Measurements from ENCODE around the gene POU4F3. TPM values are rescaled to one million over a fixed set of nuclear protein-coding genes. Genes with fewer than 3 reads are reported as not detected.

POU4F3 gene, protein sequence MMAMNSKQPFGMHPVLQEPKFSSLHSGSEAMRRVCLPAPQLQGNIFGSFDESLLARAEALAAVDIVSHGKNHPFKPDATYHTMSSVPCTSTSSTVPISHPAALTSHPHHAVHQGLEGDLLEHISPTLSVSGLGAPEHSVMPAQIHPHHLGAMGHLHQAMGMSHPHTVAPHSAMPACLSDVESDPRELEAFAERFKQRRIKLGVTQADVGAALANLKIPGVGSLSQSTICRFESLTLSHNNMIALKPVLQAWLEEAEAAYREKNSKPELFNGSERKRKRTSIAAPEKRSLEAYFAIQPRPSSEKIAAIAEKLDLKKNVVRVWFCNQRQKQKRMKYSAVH
- total RNA-seq (2021; fragmentation: NEBNext Ultra II Directional; extraction: Animal tissue kit (Norgen Biotek cat#: 25700)) = 0.11 TPM in 1 of 2 replicates, not detected in the other
- 0.09 and 0.22 TPM in 2 replicates for polyA plus RNA-seq (2011; rRNA removed)
- polyA plus RNA-seq (2011; cell fraction: cytosol; rRNA removed) = 0.03 TPM
- polyA plus RNA-seq (2011; cell fraction: nucleus; rRNA removed) = 0.10 TPM
- 0.07 TPM in 1 of 4 replicates, not detected in the others for polyA plus RNA-seq (2012, experiment 1 of 2)
- not detected for polyA plus RNA-seq (2012, experiment 2 of 2)
- 0.06 TPM for polyA plus RNA-seq (2013, experiment 1 of 2)
- polyA plus RNA-seq (2013, experiment 2 of 2) = 0.06 TPM
- not detected in 2 replicates for polyA minus RNA-seq (2011; rRNA and poly(A)+ RNA removed)
- not detected for polyA minus RNA-seq (2011; cell fraction: cytosol; rRNA and poly(A)+ RNA removed)
- not detected for polyA minus RNA-seq (2011; cell fraction: nucleus; rRNA and poly(A)+ RNA removed)
- long read RNA-seq, experiment 1 = 0 reads
- long read RNA-seq, experiment 2 = 0 reads

DNA sequence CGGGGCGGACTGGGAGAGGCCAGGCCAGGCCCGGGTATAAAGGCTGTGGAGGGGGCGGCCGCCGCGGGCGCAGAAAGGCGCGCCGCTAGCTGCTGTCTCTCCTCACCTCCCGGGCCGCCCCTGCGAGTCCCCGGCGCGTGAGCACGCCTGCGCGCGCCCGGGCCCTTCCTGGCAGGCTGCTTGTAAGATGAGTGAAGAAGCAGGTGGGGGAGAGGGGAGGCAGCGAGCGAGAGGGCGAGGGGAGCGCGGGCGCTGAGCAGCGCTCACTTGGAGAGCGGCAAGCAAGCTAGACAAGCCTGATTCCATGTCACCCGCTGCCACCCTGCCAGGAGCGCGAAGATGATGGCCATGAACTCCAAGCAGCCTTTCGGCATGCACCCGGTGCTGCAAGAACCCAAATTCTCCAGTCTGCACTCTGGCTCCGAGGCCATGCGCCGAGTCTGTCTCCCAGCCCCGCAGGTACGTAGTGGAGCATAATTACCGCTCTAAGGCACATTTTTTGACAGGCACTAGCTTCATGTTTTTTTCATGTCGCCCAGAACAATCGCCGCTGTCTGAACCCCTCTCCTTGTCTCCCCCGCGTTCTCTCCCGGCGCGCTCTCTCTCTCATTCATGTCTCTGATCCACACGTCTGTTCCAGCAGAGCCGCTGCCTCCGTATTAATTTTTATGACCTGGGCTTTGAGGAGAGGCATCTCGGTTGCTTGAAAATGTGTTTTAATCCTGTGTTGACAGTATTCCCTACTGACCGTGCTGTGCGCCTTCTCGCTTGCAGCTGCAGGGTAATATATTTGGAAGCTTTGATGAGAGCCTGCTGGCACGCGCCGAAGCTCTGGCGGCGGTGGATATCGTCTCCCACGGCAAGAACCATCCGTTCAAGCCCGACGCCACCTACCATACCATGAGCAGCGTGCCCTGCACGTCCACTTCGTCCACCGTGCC, at the start of gene POU4F3:
TSS of gene POU4F3 (plus strand) at position 66 of the 941 bp plus-strand sequence. CDS start at position 340, 274 bp downstream.
- H3K4me3 ChIP-seq (ENCODE audit: extremely low read depth in 1 of 4, insufficient read depth in 2 of 4, low read depth in 3 of 4, low read length in 4 of 4) = peak within 1 kb of the TSS; percentile 36 to 66 (median 44)
- no peak within 1 kb of the TSS for H3K14ac ChIP-seq (ENCODE audit: insufficient read length)
- peaks cover 99 to 100% (median 100%) of the 10 kb centered on the region in 4 experiments for H3K27me3 ChIP-seq (replicated peaks in 1 of 4; ENCODE audit: control insufficient read depth in 3 of 4, extremely low read depth in 1 of 4, insufficient read depth in 3 of 4, low read length in 3 of 4)
- peaks cover 25 to 55% of the 10 kb centered on the region in 2 experiments for H4K20me1 ChIP-seq (replicated peaks in 1 of 2; ENCODE audit: control insufficient read depth in 1 of 2, insufficient read depth in 2 of 2, low read length in 2 of 2)
- 5% methylated on average over 68 of the region's 70 CpGs; no CpG with 5 or more reads in 1 of the 2 experiments for WGBS, 2 experiments (ENCODE audit: extremely low coverage in 1 of 2, insufficient coverage in 1 of 2, insufficient read length in 1 of 2, insufficient replicate concordance in 2 of 2, low coverage in 1 of 2, low lambda C conversion rate in 2 of 2, missing lambda C conversion rate in 1 of 2)
- H2AFZ ChIP-seq (ENCODE audit: low read length) = no peak within 1 kb of the TSS
- no peak within 1 kb of the TSS for H3K27ac ChIP-seq (ENCODE audit: low read depth, low read length)
- no peak within 1 kb of the TSS for H4K5ac ChIP-seq (ENCODE audit: insufficient read length, low read depth, low read length)
- no peaks in the 10 kb centered on the region for H3K79me1 ChIP-seq (ENCODE audit: low read depth, low read length)
- H3K18ac ChIP-seq (ENCODE audit: extremely low read depth, low read length) = no peak within 1 kb of the TSS
- H3K23ac ChIP-seq (ENCODE audit: insufficient read length) = no peak within 1 kb of the TSS
- POLR2A ChIA-PET (ENCODE audit: partially characterized antibody) = no interaction called here
- peak; percentile 68 to 81 for DNase-seq (ENCODE audit: low read depth in 1 of 2, low spot score in 2 of 2)
- H3K4me2 ChIP-seq (ENCODE audit: insufficient read depth in 1 of 2, low read depth in 2 of 2, low read length in 2 of 2) = peak within 1 kb of the TSS; percentile 84 to 89
- H2BK20ac ChIP-seq (ENCODE audit: low read length) = no peak within 1 kb of the TSS
- H3K4ac ChIP-seq (replicated peaks; ENCODE audit: insufficient read length, low read depth, low read length) = no peak within 1 kb of the TSS
- H2AK5ac ChIP-seq (ENCODE audit: low read depth, low read length) = no peak within 1 kb of the TSS
- no peak within 1 kb of the TSS for H3K56ac ChIP-seq (replicated peaks; ENCODE audit: insufficient read length, low read depth, low read length)
- H3K23me2 ChIP-seq (ENCODE audit: low read depth, low read length) = peaks cover 14% of the 10 kb centered on the region; the same call in 1 of the 2 replicates
- H2BK5ac ChIP-seq (ENCODE audit: low read depth, low read length) = no peak within 1 kb of the TSS
- no peak within 1 kb of the TSS for H4K8ac ChIP-seq (ENCODE audit: extremely low read depth, insufficient read depth, low read length)
- peak within 1 kb of the TSS; percentile 66; the same call in 1 of the 2 replicates for H2BK15ac ChIP-seq (ENCODE audit: low read length)
- H3K4me1 ChIP-seq (replicated peaks in 1 of 4; ENCODE audit: control insufficient read depth in 3 of 4, insufficient read depth in 4 of 4, low read length in 3 of 4) = peaks cover 8 to 37% (median 25%) of the 10 kb centered on the region in 4 experiments
- CTCF ChIA-PET (ENCODE audit: partially characterized antibody) = interaction anchor here (0.6 to 1.5 kb wide), 8 partner anchors 9 to 129 kb away, joined by 3 to 4 read pairs (median 3); no protein-coding TSS in a partner anchor
- no peaks in the 10 kb centered on the region for H3K79me2 ChIP-seq (ENCODE audit: control insufficient read depth in 1 of 2, insufficient read depth in 2 of 2, low read length in 2 of 2)
- FAIRE-seq = no peak
- no peak within 1 kb of the TSS for H4K91ac ChIP-seq (replicated peaks; ENCODE audit: insufficient read length, low read length)
- H2BK12ac ChIP-seq (ENCODE audit: low read depth, low read length) = peak within 1 kb of the TSS; percentile 94; the same call in 1 of the 2 replicates
- H2BK120ac ChIP-seq (replicated peaks; ENCODE audit: low read depth, low read length) = no peak within 1 kb of the TSS
- peaks cover 0 to 5% (median 0%) of the 10 kb centered on the region in 4 experiments; a peak in 1 of 8 replicates for H3K36me3 ChIP-seq (ENCODE audit: control insufficient read depth in 2 of 4, insufficient read depth in 4 of 4, low read length in 3 of 4)
- no peak within 1 kb of the TSS; a peak in 1 of 7 replicates for H3K9ac ChIP-seq (replicated peaks in 1 of 4; ENCODE audit: extremely low read depth in 1 of 4, low read depth in 3 of 4, low read length in 3 of 4)
- H3K9me3 ChIP-seq (ENCODE audit: insufficient read depth in 2 of 2, low read depth in 1 of 2, low read length in 1 of 2) = no peaks in the 10 kb centered on the region
- no peak for TF ChIP-seq YY1 (IDR thresholded peaks at IDR 0.05; ENCODE audit: low read depth, low read length)
- TF ChIP-seq TBP (IDR thresholded peaks at IDR 0.05; ENCODE audit: low read depth, low read length) = no peak
- 0 out of 2 replicates have a peak, but pooled peaks have one; percentile 26 for TF ChIP-seq GABPA (IDR thresholded peaks at IDR 0.05; ENCODE audit: borderline replicate concordance, insufficient read depth, low read length)
- TF ChIP-seq BACH1 (IDR thresholded peaks at IDR 0.05; ENCODE audit: low read length) = no peak
- peak; percentile 74 for TF ChIP-seq SUZ12 (IDR thresholded peaks at IDR 0.05; ENCODE audit: low read length)
- no peak for TF ChIP-seq RBBP5 (IDR thresholded peaks at IDR 0.05; ENCODE audit: borderline replicate concordance, low read depth, low read length)
- TF ChIP-seq HDAC2 (IDR thresholded peaks at IDR 0.05; ENCODE audit: borderline replicate concordance in 1 of 2, low read depth in 2 of 2, low read length in 2 of 2) = 0 out of 4 replicates have a peak, but pooled peaks of 1 of the 2 experiments have one; percentile 51

Measured in H1 (cell line).